Loucy (cell line): ENCODE results near the gene SLC7A9.
"Not testable (repeated sequence)": the region's sequence is repeated elsewhere in the genome, so short reads cannot be mapped to it uniquely, and the experiment has no call there.

Experiments
- EZH2phosphoT487 ChIP-seq: fragments of 200-600 bp; IDR thresholded peaks from 2 replicates; pipeline ENCODE4 v1.6.1; 2018; ENCODE audit warnings: antibody characterized with exemption, mild to moderate bottlenecking, moderate library complexity, borderline replicate concordance
- TF ChIP-seq, protein P1 (sequence below): fragments of 200-600 bp; sonication (generic); conservative IDR thresholded peaks from 2 replicates; pipeline ENCODE4 v1.5.1; 2014; ENCODE audit warnings: mild to moderate bottlenecking, antibody characterized with exemption, low read length

DNA sequence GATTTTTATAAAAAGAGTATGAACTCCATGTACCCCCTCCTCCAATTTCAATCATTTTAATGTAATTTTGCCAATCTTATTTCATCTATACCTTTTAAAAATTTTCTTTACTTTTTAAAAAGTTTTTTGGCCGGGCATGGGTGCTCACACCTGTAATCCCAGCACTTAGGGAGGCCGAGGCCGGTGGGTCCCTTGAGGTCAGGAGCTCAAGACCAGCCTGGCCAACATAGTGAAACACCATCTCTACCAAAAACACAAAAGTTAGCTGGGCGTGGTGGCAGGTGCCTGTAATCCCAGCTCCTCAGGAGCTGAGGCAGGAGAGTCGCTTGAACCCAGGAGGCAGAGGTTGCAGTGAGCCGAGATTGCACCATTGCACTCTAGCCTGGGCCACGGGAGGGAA is 36.2 kb downstream of the SLC7A9 start:
- TF ChIP-seq, protein P1, sequence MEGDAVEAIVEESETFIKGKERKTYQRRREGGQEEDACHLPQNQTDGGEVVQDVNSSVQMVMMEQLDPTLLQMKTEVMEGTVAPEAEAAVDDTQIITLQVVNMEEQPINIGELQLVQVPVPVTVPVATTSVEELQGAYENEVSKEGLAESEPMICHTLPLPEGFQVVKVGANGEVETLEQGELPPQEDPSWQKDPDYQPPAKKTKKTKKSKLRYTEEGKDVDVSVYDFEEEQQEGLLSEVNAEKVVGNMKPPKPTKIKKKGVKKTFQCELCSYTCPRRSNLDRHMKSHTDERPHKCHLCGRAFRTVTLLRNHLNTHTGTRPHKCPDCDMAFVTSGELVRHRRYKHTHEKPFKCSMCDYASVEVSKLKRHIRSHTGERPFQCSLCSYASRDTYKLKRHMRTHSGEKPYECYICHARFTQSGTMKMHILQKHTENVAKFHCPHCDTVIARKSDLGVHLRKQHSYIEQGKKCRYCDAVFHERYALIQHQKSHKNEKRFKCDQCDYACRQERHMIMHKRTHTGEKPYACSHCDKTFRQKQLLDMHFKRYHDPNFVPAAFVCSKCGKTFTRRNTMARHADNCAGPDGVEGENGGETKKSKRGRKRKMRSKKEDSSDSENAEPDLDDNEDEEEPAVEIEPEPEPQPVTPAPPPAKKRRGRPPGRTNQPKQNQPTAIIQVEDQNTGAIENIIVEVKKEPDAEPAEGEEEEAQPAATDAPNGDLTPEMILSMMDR = not testable (repeated sequence)
- not testable (repeated sequence) for TF ChIP-seq EZH2phosphoT487
